Fibroblast of lung (primary cell): ENCODE results near the gene SNX4. TPM values are rescaled to one million over a fixed set of nuclear protein-coding genes. Genes with fewer than 3 reads are reported as not detected.

Experiments
- DNase-seq, 2 donors: peaks; one replicate each; pipeline versions ENCODE4 v3.0.0 to v3.0.0-alpha.2; 2010; ENCODE audit warnings: low read depth in 2 of 2
- H2AFZ ChIP-seq: 2 replicates; pipeline ENCODE4 v1.5.1; 2012; ENCODE audit warnings: low read length, control low read depth, inconsistent platforms
- H3K27ac ChIP-seq: 2 replicates; pipeline ENCODE4 v1.5.1; 2011; ENCODE audit warnings: low read length, control low read depth; ENCODE audit not compliant: insufficient read depth
- H3K27me3 ChIP-seq: 2 replicates; pipeline ENCODE4 v1.5.1; 2011; ENCODE audit warnings: mild to moderate bottlenecking, low read length; ENCODE audit not compliant: control insufficient read depth, insufficient read depth
- H3K36me3 ChIP-seq: 2 replicates; pipeline ENCODE4 v1.5.1; 2011; ENCODE audit warnings: low read length; ENCODE audit not compliant: control insufficient read depth, insufficient read depth
- H3K4me1 ChIP-seq: 2 replicates; pipeline ENCODE4 v1.5.1; 2011; ENCODE audit warnings: low read length; ENCODE audit not compliant: control insufficient read depth, insufficient read depth; ENCODE audit errors: extremely low read depth
- H3K4me2 ChIP-seq: 2 replicates; pipeline ENCODE4 v1.5.1; 2011; ENCODE audit warnings: low read length, control low read depth; ENCODE audit not compliant: insufficient read depth; ENCODE audit errors: extremely low read depth
- H3K4me3 ChIP-seq, 4 experiments: fragments of 200-600 bp in 1 of 4; sonication (generic) in 1 of 4; replicated peaks in 1 of 4; 2 replicates each; pipeline ENCODE4 v1.5.1; 2011 to 2016; ENCODE audit warnings: low read length in 4 of 4, low read depth in 3 of 4, mild to moderate bottlenecking in 3 of 4, control low read depth in 2 of 4, inconsistent platforms in 1 of 4, mixed read lengths in 1 of 4; ENCODE audit not compliant: insufficient read depth in 1 of 4; ENCODE audit errors: control extremely low read depth in 1 of 4
- H3K79me2 ChIP-seq: 2 replicates; pipeline ENCODE4 v1.5.1; 2012; ENCODE audit warnings: mild to moderate bottlenecking, low read length, inconsistent platforms; ENCODE audit not compliant: control insufficient read depth, insufficient read depth
- H3K9ac ChIP-seq: 2 replicates; pipeline ENCODE4 v1.5.1; 2011; ENCODE audit warnings: mild to moderate bottlenecking, low read length, control low read depth; ENCODE audit not compliant: insufficient read depth
- H3K9me3 ChIP-seq: 2 replicates; pipeline ENCODE4 v1.5.1; 2012; ENCODE audit warnings: low read depth, low read length; ENCODE audit not compliant: control insufficient read depth, insufficient read depth
- H4K20me1 ChIP-seq: 2 replicates; pipeline ENCODE4 v1.5.1; 2011; ENCODE audit warnings: low read length; ENCODE audit not compliant: control insufficient read depth, insufficient read depth; ENCODE audit errors: extremely low read depth
- CTCF ChIP-seq, 2 donors: IDR thresholded peaks in 1 of 2; conservative IDR thresholded peaks in 1 of 2; 1 replicate in 1 of 2; 2 replicates in 1 of 2; pipeline ENCODE4 v1.5.1; 2011 to 2012; ENCODE audit warnings: low read length in 2 of 2, control low read depth in 1 of 2, inconsistent platforms in 1 of 2, low read depth in 1 of 2, mild to moderate bottlenecking in 1 of 2
- EZH2 ChIP-seq: IDR thresholded peaks from 2 replicates; pipeline ENCODE4 v1.5.1; 2012; ENCODE audit warnings: low read length, control low read depth, mild to moderate bottlenecking; ENCODE audit errors: missing control alignments
- polyA plus RNA-seq, 2 donors: library from polyadenylated mRNA; depleted of rRNA in 1 of 2; stranded (reverse) in 1 of 2; unstranded in 1 of 2; fragments of >200 nt; gene quantifications; 2 replicates each; pipeline ENCODE4 v1.2.1, GENCODE V29; 2011 to 2012; ENCODE audit warnings: missing spikeins in 1 of 2
- total RNA-seq: library from RNA; depleted of rRNA; stranded (reverse); fragments of >200 nt; gene quantifications from 2 replicates; pipeline ENCODE4 v1.2.1, GENCODE V29; 2014

Gene SNX4
- total and polyA plus RNA-seq, 2 donors (not counting 1 experiment from before 2014, with no cell fraction given): 22.1 to 23.8 TPM

GRCh38 chr3:125513490-125514115 is 6.4 kb downstream of the SNX4 start:
- peaks cover 50% of the 10 kb centered on the region for H3K79me2 ChIP-seq
- no peak overlapping the region for H3K4me3 ChIP-seq
- no peaks in the 10 kb centered on the region for H3K9me3 ChIP-seq
- H3K9ac ChIP-seq: no peak overlapping the region
- TF ChIP-seq EZH2: no peak
- no peak for TF ChIP-seq CTCF (conservative IDR thresholded peaks at IDR 0.05 in 1 of 2, IDR thresholded peaks at IDR 0.05 in 1 of 2; ENCODE audit: low read depth in 1 of 2, low read length in 2 of 2)
- no peaks in the 10 kb centered on the region for H3K27me3 ChIP-seq
- H3K4me1 ChIP-seq: no peaks in the 10 kb centered on the region
- no peak overlapping the region for H2AFZ ChIP-seq
- H3K27ac ChIP-seq: no peak overlapping the region
- H4K20me1 ChIP-seq: no peaks in the 10 kb centered on the region
- H3K4me2 ChIP-seq: no peak overlapping the region
- no peaks in the 10 kb centered on the region for H3K36me3 ChIP-seq
- no peak for DNase-seq

GRCh38 chr3:125512135-125512920 is 7.7 kb downstream of the SNX4 start:
- no peaks in the 10 kb centered on the region for H3K36me3 ChIP-seq
- no peak overlapping the region for H2AFZ ChIP-seq
- H3K4me1 ChIP-seq: no peaks in the 10 kb centered on the region
- no peak overlapping the region for H3K9ac ChIP-seq
- H3K27me3 ChIP-seq: no peaks in the 10 kb centered on the region
- H3K4me2 ChIP-seq: no peak overlapping the region
- peak; percentile 43 to 61 for DNase-seq
- TF ChIP-seq EZH2 (no peak), CTCF (conservative IDR thresholded peaks at IDR 0.05 in 1 of 2, IDR thresholded peaks at IDR 0.05 in 1 of 2; ENCODE audit: low read depth in 1 of 2, low read length in 2 of 2) (no peak)
- H3K27ac ChIP-seq: no peak overlapping the region
- no peaks in the 10 kb centered on the region for H4K20me1 ChIP-seq
- H3K4me3 ChIP-seq: no peak overlapping the region
- peaks cover 42% of the 10 kb centered on the region for H3K79me2 ChIP-seq
- H3K9me3 ChIP-seq: no peaks in the 10 kb centered on the region

- no peaks in the 10 kb centered on the region for H3K9me3 ChIP-seq
- no peak overlapping the region for H3K4me2 ChIP-seq
- no peak for TF ChIP-seq CTCF (conservative IDR thresholded peaks at IDR 0.05 in 1 of 2, IDR thresholded peaks at IDR 0.05 in 1 of 2; ENCODE audit: low read depth in 1 of 2, low read length in 2 of 2)
- no peak for TF ChIP-seq EZH2
- H3K4me3 ChIP-seq: no peak overlapping the region
- H3K36me3 ChIP-seq: no peaks in the 10 kb centered on the region
- no peak overlapping the region for H3K27ac ChIP-seq
- peaks cover 37% of the 10 kb centered on the region for H3K79me2 ChIP-seq
- no peaks in the 10 kb centered on the region for H3K27me3 ChIP-seq
- no peak overlapping the region for H3K9ac ChIP-seq
- H4K20me1 ChIP-seq: no peaks in the 10 kb centered on the region
- no peaks in the 10 kb centered on the region for H3K4me1 ChIP-seq
- no peak overlapping the region for H2AFZ ChIP-seq
- DNase-seq: no peak
These were observed 8.4 kb downstream of the SNX4 start for GRCh38 chr3:125511420-125512118.
